Neural cell (in vitro differentiated cells): ENCODE data around the gene YIPF2. TPM values are rescaled to one million over a fixed set of nuclear protein-coding genes. Genes with fewer than 3 reads are reported as not detected.

ENCODE experiments used
- H2AFZ ChIP-seq: fragments of 200-600, 300-800 bp; sonication (generic), shearing (Covaris generic); 2 replicates; pipeline ENCODE4 v1.6.0; 2014; ENCODE audit warnings: low read depth, mild to moderate bottlenecking, antibody characterized with exemption, low read length, moderate library complexity
- H3F3A ChIP-seq: fragments of 200-600 bp; shearing (Covaris generic); 2 replicates; pipeline ENCODE4 v1.6.1; 2016; ENCODE audit warnings: mild to moderate bottlenecking, moderate library complexity, mixed read lengths, antibody characterized with exemption, low read length; ENCODE audit not compliant: insufficient read depth, poor library complexity, severe bottlenecking
- H3K27ac ChIP-seq: fragments of 200-600, 300-800 bp; sonication (generic), shearing (Covaris generic); 2 replicates; pipeline ENCODE4 v1.5.1; 2014; ENCODE audit warnings: mild to moderate bottlenecking, low read length, moderate library complexity
- H3K27me3 ChIP-seq: fragments of 300-800, 200-600 bp; sonication (generic), shearing (Covaris generic); 2 replicates; pipeline ENCODE4 v1.6.0; 2014; ENCODE audit warnings: mild to moderate bottlenecking, low read depth, low read length, moderate library complexity; ENCODE audit not compliant: insufficient read depth
- H3K36me3 ChIP-seq: fragments of 300-800, 200-600 bp; sonication (generic), shearing (Covaris generic); 2 replicates; pipeline ENCODE4 v1.5.1; 2014; ENCODE audit warnings: mild to moderate bottlenecking, antibody characterized with exemption, low read length, moderate library complexity; ENCODE audit not compliant: insufficient read depth
- H3K4me2 ChIP-seq: fragments of 300-800, 200-600 bp; sonication (generic), shearing (Covaris generic); 2 replicates; pipeline ENCODE4 v1.6.0; 2014; ENCODE audit warnings: mild to moderate bottlenecking, low read length
- H3K4me3 ChIP-seq: fragments of 300-800, 200-600 bp; sonication (generic), shearing (Covaris generic); 2 replicates; pipeline ENCODE4 v1.5.1; 2014; ENCODE audit warnings: mild to moderate bottlenecking, low read length, moderate library complexity
- H3K79me2 ChIP-seq: fragments of 200-600 bp; shearing (Covaris generic); replicated peaks from 2 replicates; pipeline ENCODE4 v1.6.0; 2014; ENCODE audit warnings: mild to moderate bottlenecking, low read length, moderate library complexity; ENCODE audit not compliant: insufficient read depth
- H3K9ac ChIP-seq: fragments of 300-800, 200-600 bp; sonication (generic), shearing (Covaris generic); 2 replicates; pipeline ENCODE4 v1.6.1; 2016; ENCODE audit warnings: mild to moderate bottlenecking, low read length, mixed read lengths
- H3K9me2 ChIP-seq: fragments of 200-600 bp; shearing (Covaris generic); 2 replicates; pipeline ENCODE4 v1.6.1; 2016; ENCODE audit warnings: mild to moderate bottlenecking, low read length, mixed read lengths; ENCODE audit not compliant: insufficient read depth
- H3K9me3 ChIP-seq: fragments of 200-600, 300-800 bp; sonication (generic), shearing (Covaris generic); 2 replicates; pipeline ENCODE4 v1.6.1; 2016; ENCODE audit warnings: mild to moderate bottlenecking, mixed run types, low read length, moderate library complexity, mixed read lengths
- H4K20me1 ChIP-seq: fragments of 200-600 bp; shearing (Covaris generic); 2 replicates; pipeline ENCODE4 v1.6.1; 2016; ENCODE audit warnings: mild to moderate bottlenecking, mixed run types; ENCODE audit not compliant: insufficient read depth
- CTCF ChIP-seq: fragments of 450-650 bp; IDR thresholded peaks from 2 replicates; pipeline ENCODE4 v1.5.1; 2014; ENCODE audit warnings: antibody characterized with exemption, mild to moderate bottlenecking, moderate library complexity; ENCODE audit not compliant: poor library complexity, severe bottlenecking
- EP300 ChIP-seq: fragments of 450-650 bp; conservative IDR thresholded peaks from 2 replicates; pipeline ENCODE4 v1.6.1; 2014; ENCODE audit warnings: antibody characterized with exemption, mild to moderate bottlenecking, moderate library complexity; ENCODE audit not compliant: poor library complexity, severe bottlenecking
- EZH2 ChIP-seq: fragments of 200-600, 300-800 bp; shearing (Covaris generic), sonication (generic); IDR thresholded peaks from 2 replicates; pipeline ENCODE4 v1.6.1; 2014; ENCODE audit warnings: antibody characterized with exemption, low read length, borderline replicate concordance, mild to moderate bottlenecking; ENCODE audit not compliant: insufficient read depth, poor library complexity, severe bottlenecking
- MXI1 ChIP-seq: fragments of 450-650 bp; conservative IDR thresholded peaks from 2 replicates; pipeline ENCODE4 v1.6.1; 2014; ENCODE audit warnings: antibody characterized with exemption, mild to moderate bottlenecking; ENCODE audit not compliant: poor library complexity, severe bottlenecking
- POLR2AphosphoS5 ChIP-seq: IDR thresholded peaks from 2 replicates; pipeline ENCODE4 v1.6.1; 2012
- RAD21 ChIP-seq: fragments of 450-650 bp; conservative IDR thresholded peaks from 2 replicates; pipeline ENCODE4 v1.6.1; 2014; ENCODE audit warnings: antibody characterized with exemption, mild to moderate bottlenecking, moderate library complexity
- REST ChIP-seq: IDR thresholded peaks from 2 replicates; pipeline ENCODE4 v1.6.1; 2012; ENCODE audit warnings: borderline replicate concordance
- SMC3 ChIP-seq: fragments of 450-650 bp; conservative IDR thresholded peaks from 2 replicates; pipeline ENCODE4 v1.6.1; 2014; ENCODE audit warnings: antibody characterized with exemption, mild to moderate bottlenecking, moderate library complexity; ENCODE audit not compliant: poor library complexity
- TAF1 ChIP-seq: IDR thresholded peaks from 2 replicates; pipeline ENCODE4 v1.6.1; 2012; ENCODE audit warnings: low read depth
- polyA plus RNA-seq: library from polyadenylated mRNA; depleted of rRNA; stranded (reverse); fragments of >200 nt; gene quantifications from 2 replicates; pipeline ENCODE4 v1.2.3, GENCODE V29; 2014

Gene YIPF2
- polyA plus RNA-seq, 1 donor from 2014 or later: 101 TPM

- no peaks in the 10 kb centered on the region for H3K36me3 ChIP-seq
- no peak overlapping the region for H3K4me3 ChIP-seq
- no peaks in the 10 kb centered on the region for H3K27me3 ChIP-seq
- H3K4me2 ChIP-seq: no peak overlapping the region
- H3K27ac ChIP-seq: no peak overlapping the region
- H3F3A ChIP-seq: no peaks in the 10 kb centered on the region
- no peaks in the 10 kb centered on the region for H4K20me1 ChIP-seq
- no peak overlapping the region for H2AFZ ChIP-seq
- peaks cover 70% of the 10 kb centered on the region for H3K79me2 ChIP-seq
- no peak for TF ChIP-seq CTCF
- no peak for TF ChIP-seq POLR2AphosphoS5
- TF ChIP-seq RAD21: no peak
- TF ChIP-seq EP300: no peak
- TF ChIP-seq EZH2: no peak
- no peak for TF ChIP-seq TAF1
- TF ChIP-seq REST: no peak
- TF ChIP-seq SMC3: no peak
- H3K9me2 ChIP-seq: no peaks in the 10 kb centered on the region
- no peaks in the 10 kb centered on the region for H3K9me3 ChIP-seq
- no peak overlapping the region for H3K9ac ChIP-seq
Observed at GRCh38 chr19:10876459-10877240, 51.8 kb downstream of the YIPF2 start.

GRCh38 chr19:10874024-10874423 lies 54.4 kb downstream of the YIPF2 start:
- peaks cover 59% of the 10 kb centered on the region for H3K79me2 ChIP-seq

More at GRCh38 chr19:10874024-10874423, 54.4 kb downstream of the YIPF2 start:
- Histone ChIP-seq H4K20me1 (no peaks in the 10 kb centered on the region), H2AFZ (no peak overlapping the region), H3K9me2 (no peaks in the 10 kb centered on the region), H3K4me2 (no peak overlapping the region), H3K27ac (no peak overlapping the region), H3K4me3 (no peak overlapping the region), H3K27me3 (no peaks in the 10 kb centered on the region), H3K9me3 (no peaks in the 10 kb centered on the region), H3K36me3 (no peaks in the 10 kb centered on the region), H3F3A (no peaks in the 10 kb centered on the region), H3K9ac (no peak overlapping the region)
- TF ChIP-seq CTCF (no peak), TAF1 (no peak), REST (no peak), MXI1 (no peak), RAD21 (no peak), SMC3 (no peak), EZH2 (no peak), POLR2AphosphoS5 (no peak), EP300 (no peak)
